GM23248 (cell line): Measurements from ENCODE around the gene CACNA2D1.

Source experiments
- EZH2 ChIP-seq: fragments of 200-600 bp; sonication (generic); IDR thresholded peaks from 2 replicates; pipeline ENCODE4 v1.6.1; 2018; ENCODE audit warnings: antibody characterized with exemption, mild to moderate bottlenecking; ENCODE audit not compliant: insufficient read depth, poor library complexity, severe bottlenecking
- EZH2phosphoT487 ChIP-seq: fragments of 200-600 bp; sonication (generic); IDR thresholded peaks from 2 replicates; pipeline ENCODE4 v1.6.1; 2018; ENCODE audit warnings: antibody characterized with exemption, moderate library complexity, mild to moderate bottlenecking, low read depth; ENCODE audit not compliant: insufficient read depth

DNA sequence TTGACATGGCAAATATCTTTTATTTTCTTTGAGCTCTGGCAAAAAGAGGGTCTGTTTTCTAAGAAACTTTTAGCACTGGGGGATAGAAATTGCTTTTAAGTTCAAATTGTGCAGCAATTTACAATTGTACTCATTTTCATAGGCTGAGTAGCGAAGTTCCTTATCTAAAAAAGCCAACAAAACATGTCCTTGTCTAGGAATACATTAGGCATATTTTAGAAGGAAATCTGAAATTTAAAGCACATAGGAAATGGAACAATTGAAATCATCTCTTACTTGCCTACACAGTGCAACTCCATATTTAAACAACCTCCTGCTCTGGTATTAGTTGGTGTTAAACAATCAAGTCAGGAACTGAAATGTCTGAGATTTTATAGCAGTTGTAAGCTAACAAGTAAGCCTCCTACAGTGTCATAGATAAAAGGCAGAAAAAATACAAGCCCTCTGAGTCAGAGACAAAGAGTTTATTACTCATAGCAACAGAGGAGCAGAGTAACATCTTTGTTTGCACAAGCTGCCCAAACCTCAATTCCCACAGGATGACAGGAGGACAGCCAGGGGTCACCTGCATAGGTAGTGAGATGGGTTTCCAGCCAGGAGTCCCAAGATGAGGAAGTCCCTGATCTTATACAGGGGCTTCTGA is 393.6 kb downstream of the CACNA2D1 start:
- no peak for TF ChIP-seq EZH2
- TF ChIP-seq EZH2phosphoT487: 0 out of 2 replicates have a peak, but pooled peaks have one; percentile 39
